ENCODE measurements around the gene TNFAIP2. TPM values are rescaled to one million over a fixed set of nuclear protein-coding genes. Genes with fewer than 3 reads are reported as not detected.

TNFAIP2 gene
- total and polyA plus RNA-seq, 9 of the 15 experiments (the other 6 are each of a cell fraction or from before 2014, with no cell fraction given) = 22.6 to 68.6 (median 44.6) TPM

GRCh38 chr14:103185051-103186029, 62.1 kb downstream of the TNFAIP2 start:
- Histone ChIP-seq H2AFZ (ENCODE audit: low read depth, low read length) (peak overlapping the region; percentile 48; the same call in 1 of the 2 replicates), H3K4me2 (ENCODE audit: insufficient read depth, low read length) (no peak overlapping the region), H3K4me1 (replicated peaks in 1 of 2; ENCODE audit: control insufficient read depth in 2 of 2, insufficient read depth in 2 of 2, low read length in 2 of 2) (peaks cover 0 to 3% of the 10 kb centered on the region in 2 experiments; a peak in 4 of 5 replicates), H3K36me3 (ENCODE audit: control insufficient read depth, insufficient read depth, low read length) (no peaks in the 10 kb centered on the region), H3K27me3 (ENCODE audit: control insufficient read depth in 2 of 2, insufficient read depth in 2 of 2, low read length in 2 of 2) (no peaks in the 10 kb centered on the region), H3K9ac (ENCODE audit: insufficient read depth in 1 of 2, low read depth in 2 of 2, low read length in 2 of 2) (no peak overlapping the region), H3K9me1 (ENCODE audit: control insufficient read depth, insufficient read depth, low read length) (no peaks in the 10 kb centered on the region), H3K79me2 (ENCODE audit: control insufficient read depth, insufficient read depth, low read length) (no peaks in the 10 kb centered on the region), H3K27ac (ENCODE audit: extremely low read depth, low read depth, low read length) (no peak overlapping the region), H3K9me3 (replicated peaks; ENCODE audit: control insufficient read depth, insufficient read depth, low read depth, low read length) (no peaks in the 10 kb centered on the region), H4K20me1 (replicated peaks; ENCODE audit: control insufficient read depth, insufficient read depth, low read length) (no peaks in the 10 kb centered on the region), H3K4me3 (no peak overlapping the region)
- DNase-seq (ENCODE audit: extremely low read depth in 1 of 4, low spot score in 3 of 4) = peak in 2 of 4 experiments; percentile 27 to 44
- WGBS (ENCODE audit: insufficient coverage, low coverage, missing lambda C conversion rate) = 36% methylated on average over 13 of the region's 13 CpGs
- ChIA-PET POLR2A (interaction anchor here (0.6 kb wide), 1 partner anchor 39 kb away, joined by 5 read pairs; no protein-coding TSS in a partner anchor), CTCF (ENCODE audit: low intra/inter-chr PET ratio) (interaction anchor here (0.7 to 1.8 kb wide), 2 partner anchors 80 to 107 kb away, joined by 5 to 6 read pairs; no protein-coding TSS in a partner anchor)
- intact Hi-C loops (cut with micrococcal nuclease) = no loop called here
- in situ Hi-C loops (cut with MboI) = no loop called here
- peak; percentile 6 for FAIRE-seq
- no peak for ATAC-seq
- BruUV-seq (replicated peaks) = no TSS peak
- TF ChIP-seq CTCF (IDR thresholded peaks at IDR 0.05 in 2 of 3, conservative IDR thresholded peaks at IDR 0.05 in 1 of 3; ENCODE audit: insufficient read depth in 2 of 3, low read depth in 1 of 3, low read length in 3 of 3) = peak; percentile 19 to 59 (median 48); a peak in 3 of 6 replicates
- no peak for TF ChIP-seq POLR2AphosphoS5 (IDR thresholded peaks at IDR 0.05; ENCODE audit: control insufficient read depth, insufficient read depth, low read depth, low read length)
- no peak for TF ChIP-seq HIVEP1 (CRISPR knock-in tag; IDR thresholded peaks at IDR 0.05)
- TF ChIP-seq NFRKB (IDR thresholded peaks at IDR 0.05; ENCODE audit: low read depth) = no peak
- TF ChIP-seq SREBF1 (IDR thresholded peaks at IDR 0.05; ENCODE audit: borderline replicate concordance, low read depth, low read length) = no peak
- no peak for TF ChIP-seq MCM5 (IDR thresholded peaks at IDR 0.05; ENCODE audit: low read depth)
- TF ChIP-seq BRF2 (IDR thresholded peaks at IDR 0.05; ENCODE audit: borderline replicate concordance, insufficient read depth, insufficient read length) = no peak
- peak; percentile 42 for TF ChIP-seq CEBPB (tag; IDR thresholded peaks at IDR 0.05)
- TF ChIP-seq POLR2AphosphoS2 (IDR thresholded peaks at IDR 0.05; ENCODE audit: low read length) = no peak
- no peak for TF ChIP-seq SLC30A9 (CRISPR knock-in tag; IDR thresholded peaks at IDR 0.05)
- TF ChIP-seq ZNF717 (CRISPR knock-in tag; IDR thresholded peaks at IDR 0.05) = no peak
- no peak for TF ChIP-seq E2F8 (IDR thresholded peaks at IDR 0.05; ENCODE audit: low read depth, partially characterized antibody)
- TF ChIP-seq STAT5B (CRISPR knock-in tag; IDR thresholded peaks at IDR 0.05) = no peak

Data from K562 (cell line).